ENCODE data around the gene CBFA2T3.
A peak's percentile ranks its signal among the peaks of the same experiment; 100 is the strongest.
"Not testable (repeated sequence)": the region's sequence is repeated elsewhere in the genome, so short reads cannot be mapped to it uniquely, and the experiment has no call there.

Gene CBFA2T3

DNA sequence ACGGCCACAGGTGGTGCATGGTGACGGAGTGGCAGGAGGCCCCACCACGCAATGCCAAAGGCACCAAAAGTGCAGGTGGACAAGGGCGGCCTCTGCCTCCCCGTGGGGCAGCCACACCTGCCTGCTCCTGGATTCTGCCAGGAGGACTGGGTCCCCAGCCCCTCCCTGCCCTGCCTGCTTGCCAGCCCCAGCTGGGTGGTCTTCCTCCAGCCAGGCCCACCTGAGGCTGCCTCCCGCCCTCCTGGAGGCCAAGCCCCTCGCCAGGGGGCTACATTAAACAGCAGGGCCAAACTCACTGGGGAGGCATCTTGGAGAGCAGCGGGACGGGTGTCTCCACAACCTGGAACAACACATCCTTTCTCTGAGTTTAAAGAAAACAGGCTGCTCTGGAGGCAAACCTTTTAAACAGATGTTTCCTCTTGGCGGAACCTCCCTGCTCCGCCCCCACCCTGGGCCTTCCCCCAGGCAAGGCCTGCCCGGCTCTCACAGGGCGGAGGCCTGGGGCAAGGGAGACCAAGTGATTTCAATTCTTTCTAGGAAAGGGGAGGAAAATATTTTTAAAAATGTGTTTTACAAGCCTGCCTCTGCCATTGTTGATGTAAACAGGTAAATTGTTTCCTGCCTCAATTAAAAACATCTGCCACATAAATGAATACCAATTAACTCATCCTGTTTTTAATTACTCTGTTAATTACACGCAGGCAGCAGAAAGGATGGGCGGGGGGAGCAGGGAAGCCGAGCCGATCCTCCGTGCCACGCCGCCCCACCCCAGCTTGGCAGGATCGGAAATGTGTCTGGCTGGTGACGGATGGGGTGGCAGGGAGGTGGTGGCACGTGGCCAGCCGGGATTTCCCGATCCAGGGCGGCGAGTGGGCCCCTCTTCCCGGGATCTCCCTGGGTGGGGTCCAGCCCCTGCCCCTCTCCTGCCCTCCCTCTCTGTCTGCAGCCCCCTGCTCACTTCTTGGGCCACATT is 56.1 kb downstream of the CBFA2T3 start:
- peak; percentile 49 for DNase-seq

DNA sequence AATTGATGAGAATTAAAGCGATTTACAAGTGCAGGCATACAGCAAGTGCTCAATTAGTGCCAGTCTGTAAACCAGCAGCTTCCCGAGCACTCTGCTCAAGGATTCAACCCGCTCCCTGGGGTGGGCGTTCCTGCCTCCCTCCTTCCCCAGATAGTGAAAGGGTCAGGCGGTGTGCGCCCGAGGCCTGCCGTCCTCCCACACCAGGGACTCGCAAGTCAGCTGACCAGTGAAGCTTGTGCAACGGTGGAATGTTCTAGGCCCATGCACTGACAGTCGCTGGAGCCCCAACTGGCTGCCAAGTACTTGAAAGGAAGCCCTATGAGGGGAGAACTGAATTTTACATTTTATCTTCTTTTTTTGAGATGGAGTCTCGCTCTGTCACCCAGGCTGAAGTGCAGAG is 57.1 kb downstream of the CBFA2T3 start:
- no peak for DNase-seq

DNA sequence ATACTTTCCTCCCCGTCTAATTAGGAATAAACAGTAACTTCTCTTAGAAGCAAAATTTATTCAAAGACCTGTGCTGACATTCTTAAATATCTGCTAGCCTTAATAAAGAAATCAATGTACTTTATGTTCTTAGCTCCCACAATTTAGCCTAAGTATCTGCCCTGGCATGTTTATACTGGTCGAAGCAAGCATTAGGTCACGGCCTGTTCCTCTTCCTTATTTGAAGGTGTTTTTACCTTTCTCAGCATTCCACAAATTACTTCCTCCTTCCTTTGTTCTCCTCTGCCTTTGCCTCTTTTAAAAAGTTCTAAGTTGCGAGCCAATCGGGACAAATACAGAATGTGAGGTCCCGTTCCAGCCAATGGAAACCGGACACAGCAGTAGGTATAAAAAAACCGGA is 58.1 kb downstream of the CBFA2T3 start:
- DNase-seq: not testable (repeated sequence)

DNA sequence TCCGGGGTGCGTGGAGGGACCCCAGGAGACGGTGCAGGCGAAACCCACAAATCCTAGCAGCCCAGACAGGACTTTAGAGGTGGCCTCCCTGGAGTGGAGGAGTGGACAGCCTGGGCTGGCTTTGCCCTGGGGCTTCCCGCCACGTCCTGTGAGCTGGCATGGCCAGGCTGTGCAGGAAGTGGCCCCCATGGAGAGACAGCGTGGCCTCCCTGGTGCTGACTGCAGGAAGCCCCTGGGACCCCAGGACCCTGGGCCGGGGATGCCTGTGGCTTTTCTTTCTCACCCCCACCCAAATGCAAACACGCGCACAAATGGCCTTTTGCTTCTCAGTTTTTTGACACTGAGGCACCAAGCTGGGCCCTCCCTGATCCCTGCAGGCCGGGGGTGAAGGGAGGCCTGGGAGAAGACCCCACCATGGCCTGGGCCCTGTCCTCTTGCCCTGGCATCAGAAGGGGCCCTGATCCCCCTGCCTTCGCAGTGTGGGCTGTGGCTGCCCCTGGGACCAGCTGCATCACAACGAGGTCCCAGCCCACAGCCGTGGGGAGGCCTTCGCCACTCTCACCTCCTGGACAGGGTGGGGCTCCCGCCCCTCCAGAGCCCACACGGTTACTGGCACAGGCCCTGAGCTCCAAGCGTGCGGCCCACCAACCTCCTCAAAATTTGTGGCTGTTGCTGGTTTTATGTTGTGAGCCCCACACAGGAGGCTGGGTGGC is 58.9 kb downstream of the CBFA2T3 start:
- no peak for DNase-seq

DNA sequence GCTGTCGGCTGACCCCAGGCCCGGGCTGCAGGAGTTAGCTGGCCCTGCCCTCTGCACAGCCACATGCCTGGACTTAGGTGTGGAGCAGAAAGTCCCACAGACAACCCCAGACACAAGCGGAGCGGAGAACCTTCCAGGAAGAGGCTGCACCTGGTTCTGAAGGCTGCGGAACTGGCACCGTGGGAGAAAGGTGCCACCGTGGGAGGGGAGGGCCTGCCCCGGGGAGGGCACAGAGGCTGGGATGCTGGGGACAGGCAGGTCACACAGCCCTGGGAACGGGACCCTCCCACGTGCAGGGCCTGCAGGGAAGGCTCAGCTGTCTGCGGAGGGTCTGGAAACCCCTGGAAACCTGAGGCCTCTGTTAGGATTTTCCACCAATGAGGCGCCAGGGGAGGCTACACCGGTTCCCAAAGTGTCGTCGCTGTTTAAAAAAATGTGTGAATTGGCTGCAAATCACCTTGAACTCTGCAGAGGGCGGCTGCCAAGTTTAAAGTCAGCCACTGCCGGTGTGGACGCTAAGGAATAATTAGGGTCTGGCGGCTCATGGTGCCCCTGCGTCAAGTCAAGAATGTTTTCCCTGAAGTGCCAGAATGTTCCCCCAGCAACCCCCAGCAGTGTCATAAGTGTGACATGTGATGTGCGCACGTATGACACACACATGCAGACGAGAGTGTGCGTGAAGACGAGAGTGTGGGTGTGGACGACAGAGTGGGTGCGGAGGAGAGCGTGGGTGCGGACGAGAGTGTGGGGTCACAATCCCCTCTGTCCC is 59.7 kb downstream of the CBFA2T3 start:
- no peak for DNase-seq

DNA sequence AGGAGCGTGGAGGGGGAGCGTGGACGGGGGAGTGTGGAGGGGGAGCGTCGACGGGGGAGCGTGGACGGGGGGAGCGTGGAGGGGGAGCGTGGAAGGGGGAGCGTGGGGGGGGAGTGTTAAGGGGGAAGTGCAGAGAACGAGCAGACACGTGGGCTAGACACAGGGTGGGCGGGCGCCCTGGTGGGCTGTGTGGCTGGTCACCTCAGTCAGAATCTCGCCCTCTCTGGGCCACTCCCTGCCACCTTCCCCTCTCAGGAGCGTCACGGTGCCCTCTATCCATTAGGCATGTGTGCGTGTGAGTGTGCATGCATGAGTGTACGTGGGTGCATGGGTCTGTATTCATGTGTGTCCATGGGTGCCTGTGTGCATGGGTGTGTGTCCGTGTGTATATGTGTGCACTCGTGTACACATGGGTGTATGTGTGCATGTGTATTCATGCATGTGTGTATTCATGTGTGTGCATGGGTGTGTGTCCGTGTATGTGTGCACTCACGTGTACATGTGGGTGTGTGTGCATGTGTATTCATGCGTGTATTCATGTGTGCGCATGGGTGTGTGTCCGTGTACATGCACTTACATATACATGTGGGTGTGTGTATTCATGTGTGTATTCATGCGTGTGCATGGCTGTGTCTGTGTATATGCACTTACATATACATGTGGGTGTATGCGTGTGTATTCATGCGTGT is 61.2 kb downstream of the CBFA2T3 start:
- no peak for DNase-seq

DNA sequence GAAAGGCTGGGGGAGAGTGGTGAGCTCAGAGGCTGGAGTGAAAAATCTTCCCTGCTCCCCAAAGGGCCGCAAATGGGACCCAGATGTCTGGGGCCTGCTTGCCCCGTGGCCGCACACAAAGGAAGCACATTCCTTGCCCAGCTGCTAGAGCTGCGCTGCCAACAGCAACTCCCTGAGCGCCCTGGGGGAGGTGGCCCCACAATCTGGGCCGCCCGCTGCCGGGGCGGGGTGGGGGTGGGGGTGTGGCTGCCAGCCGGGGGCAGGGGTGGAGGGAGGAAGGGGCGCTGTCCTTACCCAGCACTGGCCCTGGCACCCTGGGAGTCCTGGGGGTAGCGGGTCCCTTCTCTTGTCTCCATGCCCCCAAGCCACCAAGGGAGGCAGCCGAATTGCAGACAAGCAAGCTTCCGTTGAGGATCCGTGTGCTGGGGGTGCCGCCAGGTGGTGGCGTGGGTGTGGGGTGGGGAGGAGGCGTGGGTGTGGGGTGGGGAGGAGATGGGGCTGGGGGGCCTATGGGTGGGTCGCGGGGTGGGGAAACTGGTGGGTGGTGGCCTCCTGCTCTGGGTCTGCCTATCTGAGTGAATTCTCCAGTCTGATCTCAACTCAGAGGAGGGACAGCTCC is 62.1 kb downstream of the CBFA2T3 start:
- DNase-seq: no peak

DNA sequence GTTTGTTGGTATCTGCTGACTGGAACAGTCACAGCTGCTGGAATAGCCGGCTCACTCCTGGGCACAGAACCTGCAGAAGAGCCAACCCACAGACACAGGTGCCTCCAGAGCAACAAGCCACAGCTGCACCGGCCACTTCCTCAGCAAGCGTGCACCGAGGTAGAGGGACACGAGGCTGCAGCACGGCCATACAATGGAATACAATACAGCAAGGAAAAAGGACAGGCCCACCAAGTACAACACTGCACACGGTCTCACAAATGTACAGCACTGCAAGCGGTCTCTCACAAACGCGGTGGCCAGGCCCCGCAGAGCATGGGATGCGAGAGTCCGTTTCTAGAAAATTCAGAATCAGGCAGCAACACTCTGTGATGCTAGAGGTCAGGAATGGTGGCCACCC is 63.1 kb downstream of the CBFA2T3 start:
- no peak for DNase-seq

DNA sequence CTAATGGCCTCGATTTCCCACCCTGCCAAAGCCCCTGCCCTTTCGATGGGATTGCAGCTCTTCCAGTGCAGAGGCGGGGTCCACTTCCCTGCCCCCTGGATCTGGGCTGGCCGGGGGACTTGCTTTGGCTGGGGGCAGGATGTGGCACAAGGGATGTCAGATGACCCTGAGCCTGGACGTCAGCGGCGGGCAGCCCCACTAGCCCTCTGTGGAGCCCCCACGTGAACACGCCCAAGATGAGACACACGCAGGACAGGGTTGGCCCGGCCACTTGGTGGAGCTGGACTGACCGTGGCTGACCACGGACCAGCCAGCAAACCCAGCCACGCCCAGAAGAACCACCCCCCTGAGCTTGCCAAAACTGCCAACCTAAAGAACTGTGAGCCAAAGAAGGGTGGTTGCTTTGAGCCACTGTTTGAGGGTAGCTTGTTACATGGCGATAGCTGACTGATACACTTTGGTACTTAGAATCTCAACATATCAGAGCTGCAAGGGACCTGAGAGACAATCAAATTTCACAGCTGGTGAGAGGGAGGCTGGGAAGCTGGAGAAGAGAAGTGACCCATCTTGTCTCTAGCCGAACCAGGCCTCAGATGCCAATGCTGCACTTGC is 63.9 kb downstream of the CBFA2T3 start:
- DNase-seq: no peak

DNA sequence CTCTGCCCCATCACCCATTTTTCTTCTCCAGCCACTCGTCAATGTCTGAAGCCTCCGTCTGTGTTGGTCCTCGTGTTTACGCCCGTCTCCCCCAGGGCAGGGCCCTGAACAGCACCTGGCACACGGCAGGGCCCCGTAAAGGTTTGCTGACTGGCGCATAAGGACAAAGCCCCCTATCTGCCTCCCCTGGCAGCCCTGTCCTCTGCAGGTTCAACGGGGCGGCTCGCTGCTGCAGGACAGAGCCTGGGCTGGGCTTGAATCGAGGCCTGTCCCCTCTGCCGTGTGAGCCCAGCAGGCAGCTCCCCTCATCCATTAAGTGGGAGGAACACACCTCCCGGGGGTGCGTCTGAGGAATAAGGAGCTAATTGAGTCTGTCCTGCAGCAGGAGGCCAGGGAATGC is 64.5 kb downstream of the CBFA2T3 start:
- DNase-seq: no peak

DNA sequence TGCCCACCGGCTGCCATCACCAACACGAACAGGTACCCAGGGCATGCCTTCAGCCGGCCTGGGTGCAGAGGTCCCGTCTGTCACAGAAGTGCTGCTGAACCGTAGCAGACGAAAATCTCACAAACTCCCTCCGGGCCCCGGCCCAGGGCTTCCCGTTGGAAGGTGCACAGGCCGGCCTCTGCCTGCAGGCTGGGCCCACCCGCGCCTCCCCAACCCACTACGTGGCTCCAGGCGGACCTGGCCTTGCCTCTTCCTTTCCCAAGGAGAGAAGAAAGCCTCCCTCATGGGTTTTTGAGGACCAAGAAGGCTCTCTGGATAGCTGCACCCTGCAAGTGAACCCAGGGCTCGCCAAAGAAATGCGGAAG is 65.1 kb downstream of the CBFA2T3 start:
- DNase-seq: no peak

DNA sequence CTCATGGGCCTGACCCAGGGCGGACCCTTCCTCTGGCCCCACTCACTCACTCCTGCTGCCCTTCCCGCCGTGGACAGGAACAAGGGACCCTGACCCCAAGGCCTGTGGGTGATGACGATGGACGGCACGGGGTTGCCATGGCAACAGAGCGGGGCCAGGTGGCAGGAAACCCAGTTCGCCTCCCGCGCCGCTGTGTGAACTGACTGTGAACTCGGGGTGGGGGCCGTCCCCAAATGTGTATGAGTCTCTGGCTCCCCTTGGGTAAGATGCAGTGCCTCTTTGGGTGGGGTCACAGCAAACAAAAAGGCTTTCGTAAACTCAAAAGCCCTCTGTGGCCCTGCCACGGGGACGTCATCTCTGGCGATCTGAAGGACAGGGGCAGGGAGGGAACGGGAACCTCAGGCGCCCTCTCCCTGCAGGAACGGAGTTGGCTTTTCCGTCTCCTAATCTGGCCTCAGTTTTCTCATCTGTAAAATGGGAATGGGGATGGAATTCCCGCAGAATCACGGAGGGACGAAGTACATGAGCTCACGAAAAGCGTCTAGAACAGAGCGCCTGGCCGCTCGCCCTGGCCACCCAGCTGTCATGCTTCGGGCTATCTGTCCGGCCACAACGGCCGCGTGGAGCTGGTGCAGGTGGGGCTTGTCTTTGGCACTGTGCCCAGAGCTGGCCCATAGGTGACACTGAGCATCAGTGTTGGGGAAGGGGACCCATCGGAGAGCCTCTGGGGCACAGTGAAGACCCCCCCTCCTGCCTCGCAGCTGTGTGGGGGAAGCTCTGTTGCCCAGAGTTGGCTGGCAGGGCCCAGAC is 65.7 kb downstream of the CBFA2T3 start:
- no peak for DNase-seq

DNA sequence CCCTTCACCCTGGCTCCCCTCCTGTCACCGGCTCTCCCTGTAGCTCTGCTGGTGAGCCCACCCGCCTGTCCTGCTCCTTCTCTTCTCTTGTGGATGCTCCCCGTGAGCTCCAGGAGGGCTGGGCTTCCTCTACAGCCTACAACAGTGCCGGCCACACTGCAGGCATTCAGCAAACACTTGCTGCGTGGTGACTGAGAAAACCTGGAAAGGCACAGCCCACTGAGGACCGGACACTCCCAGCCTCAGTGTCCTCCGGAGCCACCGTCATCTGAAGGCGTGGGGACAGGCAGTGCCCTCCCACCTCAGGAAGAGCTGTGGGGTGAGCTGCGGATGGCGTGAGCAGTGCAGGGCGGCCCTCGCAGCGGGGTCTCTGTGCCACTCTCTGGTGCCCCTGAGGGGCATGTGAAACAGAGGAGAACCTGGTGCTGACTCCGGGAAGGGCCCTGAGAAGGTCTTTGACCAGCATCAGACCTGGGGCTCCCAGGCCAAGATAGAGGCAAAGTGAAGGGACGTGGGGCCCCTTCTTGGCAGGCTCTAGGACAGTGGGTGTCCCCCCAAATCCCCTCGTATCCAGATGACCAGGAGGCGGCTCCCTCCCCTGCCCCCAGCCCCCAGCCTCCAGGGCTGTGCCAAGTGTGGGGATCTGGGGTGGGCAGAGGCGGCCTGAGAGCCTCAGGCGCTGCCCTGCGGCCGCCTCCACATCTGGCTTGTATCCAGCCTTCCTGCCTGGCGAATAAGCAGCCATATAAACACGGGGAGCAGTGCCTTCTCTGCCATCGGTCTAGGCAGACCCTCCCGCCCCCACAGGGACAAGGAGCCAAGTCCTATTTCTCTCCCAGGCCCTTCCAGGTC is 66.5 kb downstream of the CBFA2T3 start:
- DNase-seq: no peak

DNA sequence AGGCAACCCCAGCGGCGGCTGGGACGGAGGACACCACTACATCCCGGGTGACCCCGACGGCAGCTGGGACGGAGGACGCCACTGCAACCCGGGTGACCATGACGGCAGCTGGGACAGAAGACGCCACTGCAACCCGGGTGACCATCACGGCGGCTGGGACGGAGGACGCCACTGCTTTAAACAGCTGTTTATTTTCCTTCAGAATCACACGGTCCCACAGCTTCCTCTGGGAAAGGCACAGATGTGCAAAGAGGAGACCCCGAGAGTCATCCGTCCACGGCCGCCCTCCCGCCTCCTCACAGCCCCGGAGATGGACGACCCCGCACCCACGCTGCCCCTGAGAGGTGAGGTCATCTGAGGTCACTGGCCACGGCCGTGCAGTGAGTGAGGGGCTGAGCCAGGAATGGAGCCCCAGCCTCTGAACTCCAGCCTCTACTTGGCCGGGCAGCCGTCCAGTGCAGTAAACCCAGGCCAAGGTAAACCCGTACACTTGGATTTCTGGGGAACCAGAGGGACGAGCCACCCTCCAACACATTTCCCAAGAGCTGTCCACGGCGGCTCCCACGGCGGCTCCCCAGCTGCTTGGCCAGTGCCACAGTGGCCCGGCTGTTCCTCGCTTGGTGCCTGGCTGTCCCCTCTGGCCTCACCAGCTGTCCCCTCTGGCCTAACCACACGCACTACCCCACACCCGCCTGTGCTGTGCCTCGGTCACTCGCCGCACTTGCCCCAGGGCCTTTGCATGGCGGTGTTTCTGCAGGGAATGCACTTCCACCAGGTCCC is 67.4 kb downstream of the CBFA2T3 start:
- no peak for DNase-seq

DNA sequence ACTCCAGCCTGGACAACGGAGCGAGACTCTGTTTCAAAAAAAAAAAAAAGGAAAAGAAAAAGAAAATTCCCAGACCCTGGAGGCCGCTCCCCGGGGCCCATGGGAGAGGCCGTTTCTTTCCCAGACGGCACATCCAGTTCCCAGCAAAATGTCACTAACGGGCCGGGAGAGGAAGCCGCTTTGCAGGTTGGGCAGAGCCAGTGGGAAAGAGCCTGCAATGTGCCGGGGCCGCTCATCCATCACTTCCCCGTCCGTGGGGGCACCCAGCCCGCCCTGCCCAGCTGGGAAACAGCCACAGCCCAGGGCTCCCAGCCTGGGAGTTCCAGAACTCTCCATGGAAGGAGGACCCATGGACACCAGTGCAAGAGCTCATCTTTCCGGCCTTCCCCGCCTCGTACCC is 68.7 kb downstream of the CBFA2T3 start:
- no peak for DNase-seq

DNA sequence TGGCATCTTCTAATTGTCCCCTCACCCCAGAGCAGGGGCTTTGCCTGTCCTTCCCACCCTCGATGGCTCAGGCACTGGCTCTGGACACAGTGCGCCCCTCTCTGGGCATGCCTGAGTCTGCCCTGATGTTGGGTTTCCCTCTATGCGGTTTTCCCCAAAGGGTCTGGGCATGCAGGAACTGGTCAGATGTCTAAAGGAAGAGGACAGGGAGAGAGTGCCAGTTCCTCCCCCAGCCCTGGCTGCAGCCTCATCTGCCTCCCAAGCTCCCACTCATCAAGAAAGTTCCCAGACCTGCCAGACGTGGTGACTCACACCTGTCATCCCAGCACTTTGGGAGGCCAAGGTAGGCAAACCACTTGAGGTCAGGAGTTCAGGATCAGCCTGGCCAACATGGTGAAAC is 69.2 kb downstream of the CBFA2T3 start:
- no peak for DNase-seq

DNA sequence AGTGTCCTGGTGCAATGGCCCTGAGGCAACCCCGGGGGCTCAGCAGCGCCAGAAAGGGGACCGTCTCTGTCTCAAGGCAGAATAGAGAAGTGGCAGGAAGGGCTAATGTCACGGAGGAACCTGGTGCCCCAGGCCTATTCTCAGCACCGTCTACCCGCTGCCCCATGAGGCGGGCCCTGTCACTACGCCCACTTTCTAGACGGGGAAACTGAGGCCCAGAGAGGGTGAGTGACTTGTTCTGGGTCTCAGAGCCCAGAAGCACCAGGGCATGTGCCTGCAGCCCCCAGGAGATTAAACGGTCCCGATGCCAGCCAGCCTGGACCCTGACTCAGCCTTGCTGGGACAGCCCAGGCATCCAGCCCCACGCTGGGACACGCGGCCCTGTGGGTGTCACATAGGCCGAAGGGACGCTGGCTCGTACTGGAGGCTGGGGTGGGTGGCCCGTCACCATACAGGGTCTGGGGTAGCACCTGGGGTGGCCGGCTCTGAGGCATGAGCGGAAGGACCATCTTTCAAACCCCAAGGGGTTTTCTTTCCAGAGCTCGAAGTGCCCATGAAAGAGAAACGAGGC is 70.4 kb downstream of the CBFA2T3 start:
- DNase-seq: no peak

DNA sequence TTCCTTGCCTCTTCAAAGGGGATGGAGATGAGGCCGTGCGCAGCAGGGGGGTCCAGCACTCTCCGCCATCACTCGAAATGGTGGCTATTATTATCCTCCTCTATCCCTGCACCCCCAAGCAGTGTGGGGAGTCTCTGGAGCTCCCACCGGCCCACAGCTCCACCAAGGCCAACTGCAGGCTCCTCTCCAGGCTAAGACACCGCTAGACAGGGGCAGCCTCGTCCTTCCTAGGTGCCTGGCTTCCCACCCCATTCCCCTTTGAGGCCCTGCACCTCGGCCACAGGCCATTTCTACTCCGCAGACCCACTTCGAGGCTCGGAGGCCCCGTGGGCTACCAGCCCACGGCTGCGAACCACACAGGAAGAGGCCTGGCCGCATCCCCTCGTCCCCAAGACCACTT is 71.0 kb downstream of the CBFA2T3 start:
- DNase-seq: no peak

DNA sequence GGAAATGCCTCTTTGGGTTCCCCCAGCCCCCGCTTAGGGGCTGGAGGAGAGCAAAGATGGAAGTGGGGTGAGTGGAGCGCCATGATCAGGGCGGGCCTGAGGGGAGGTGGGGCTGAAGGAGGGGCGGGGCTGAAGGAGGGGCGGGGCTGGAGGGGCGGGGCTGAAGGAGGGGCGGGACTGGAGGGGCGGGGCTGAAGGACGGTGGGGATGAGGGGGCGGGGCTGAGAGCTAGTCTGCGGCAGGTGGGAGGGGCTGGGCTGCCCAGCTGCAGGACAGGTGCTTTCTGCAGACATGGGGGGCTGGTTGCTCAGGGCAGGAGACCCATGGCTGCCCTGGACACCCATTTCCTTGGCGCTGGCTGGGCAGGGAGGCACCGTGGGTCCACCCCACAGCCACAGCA is 71.4 kb downstream of the CBFA2T3 start:
- DNase-seq: peak; percentile 40

Measured in DMS53 (cell line).